Measurements from ENCODE around the gene ARHGAP18. TPM values are rescaled to one million over a fixed set of nuclear protein-coding genes. Genes with fewer than 3 reads are reported as not detected.

The ARHGAP18 gene
- total and polyA plus RNA-seq, 2 of the 13 experiments (the other 11 are each of a cell fraction or from before 2014, with no cell fraction given) = 58.2 to 115 TPM

DNA sequence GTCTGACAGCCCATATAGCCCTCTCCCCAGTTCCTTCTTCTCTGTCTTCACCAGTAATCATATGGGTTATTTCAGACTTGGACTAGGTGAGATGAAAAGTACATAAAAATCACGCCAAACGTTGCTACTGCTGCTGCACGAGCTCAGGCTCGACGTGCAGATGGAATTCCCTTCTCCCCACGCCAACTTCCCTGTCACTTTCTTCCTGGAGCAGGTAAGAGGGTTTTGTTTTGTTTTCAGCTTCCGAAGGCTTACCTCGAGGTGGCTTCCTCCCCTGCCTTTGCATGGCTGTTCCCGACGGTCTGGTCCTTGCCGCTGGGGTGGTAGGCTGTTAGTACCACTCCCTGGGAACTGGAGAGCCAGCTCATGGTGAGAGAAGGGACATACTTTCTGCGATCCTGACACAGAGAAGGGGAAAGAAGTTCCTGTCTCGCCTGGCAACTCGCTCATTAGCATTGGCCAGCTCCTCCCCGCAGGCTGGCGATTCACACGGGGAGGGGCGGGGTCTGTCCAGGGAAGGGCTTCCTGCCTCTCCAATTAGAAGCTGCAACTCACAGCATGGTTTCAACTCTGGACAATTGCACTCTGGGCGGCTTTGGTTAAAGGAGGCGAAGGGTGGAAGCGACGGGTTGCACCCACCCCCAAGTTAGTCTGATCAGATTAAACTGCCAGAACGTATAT lies at the start of gene ARHGAP18 (continued):
- TF ChIP-seq, protein P1, sequence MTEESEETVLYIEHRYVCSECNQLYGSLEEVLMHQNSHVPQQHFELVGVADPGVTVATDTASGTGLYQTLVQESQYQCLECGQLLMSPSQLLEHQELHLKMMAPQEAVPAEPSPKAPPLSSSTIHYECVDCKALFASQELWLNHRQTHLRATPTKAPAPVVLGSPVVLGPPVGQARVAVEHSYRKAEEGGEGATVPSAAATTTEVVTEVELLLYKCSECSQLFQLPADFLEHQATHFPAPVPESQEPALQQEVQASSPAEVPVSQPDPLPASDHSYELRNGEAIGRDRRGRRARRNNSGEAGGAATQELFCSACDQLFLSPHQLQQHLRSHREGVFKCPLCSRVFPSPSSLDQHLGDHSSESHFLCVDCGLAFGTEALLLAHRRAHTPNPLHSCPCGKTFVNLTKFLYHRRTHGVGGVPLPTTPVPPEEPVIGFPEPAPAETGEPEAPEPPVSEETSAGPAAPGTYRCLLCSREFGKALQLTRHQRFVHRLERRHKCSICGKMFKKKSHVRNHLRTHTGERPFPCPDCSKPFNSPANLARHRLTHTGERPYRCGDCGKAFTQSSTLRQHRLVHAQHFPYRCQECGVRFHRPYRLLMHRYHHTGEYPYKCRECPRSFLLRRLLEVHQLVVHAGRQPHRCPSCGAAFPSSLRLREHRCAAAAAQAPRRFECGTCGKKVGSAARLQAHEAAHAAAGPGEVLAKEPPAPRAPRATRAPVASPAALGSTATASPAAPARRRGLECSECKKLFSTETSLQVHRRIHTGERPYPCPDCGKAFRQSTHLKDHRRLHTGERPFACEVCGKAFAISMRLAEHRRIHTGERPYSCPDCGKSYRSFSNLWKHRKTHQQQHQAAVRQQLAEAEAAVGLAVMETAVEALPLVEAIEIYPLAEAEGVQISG (CRISPR knock-in tag; IDR thresholded peaks at IDR 0.05) = peak; percentile 85
- TF ChIP-seq ZFP41 (CRISPR knock-in tag; IDR thresholded peaks at IDR 0.05; ENCODE audit: borderline replicate concordance) (0 out of 2 replicates have a peak, but pooled peaks have one; percentile 33), RFX1 (IDR thresholded peaks at IDR 0.05) (0 out of 2 replicates have a peak, but pooled peaks have one; percentile 12), PRPF4 (IDR thresholded peaks at IDR 0.05; ENCODE audit: low read depth, low read length, poor library complexity, severe bottlenecking) (no peak), CCDC6 (CRISPR knock-in tag; IDR thresholded peaks at IDR 0.05) (peak; percentile 91; the same call in 1 of the 2 replicates), SRSF9 (IDR thresholded peaks at IDR 0.05; ENCODE audit: borderline replicate concordance, insufficient read depth, low read depth, low read length, poor library complexity, severe bottlenecking) (no peak), PCBP1 (IDR thresholded peaks at IDR 0.05; ENCODE audit: borderline replicate concordance, low read depth, low read length) (no peak), REL (CRISPR knock-in tag; conservative IDR thresholded peaks at IDR 0.05) (0 out of 2 replicates have a peak, but pooled peaks have one; percentile 62)
- TF ChIP-seq, protein P2, sequence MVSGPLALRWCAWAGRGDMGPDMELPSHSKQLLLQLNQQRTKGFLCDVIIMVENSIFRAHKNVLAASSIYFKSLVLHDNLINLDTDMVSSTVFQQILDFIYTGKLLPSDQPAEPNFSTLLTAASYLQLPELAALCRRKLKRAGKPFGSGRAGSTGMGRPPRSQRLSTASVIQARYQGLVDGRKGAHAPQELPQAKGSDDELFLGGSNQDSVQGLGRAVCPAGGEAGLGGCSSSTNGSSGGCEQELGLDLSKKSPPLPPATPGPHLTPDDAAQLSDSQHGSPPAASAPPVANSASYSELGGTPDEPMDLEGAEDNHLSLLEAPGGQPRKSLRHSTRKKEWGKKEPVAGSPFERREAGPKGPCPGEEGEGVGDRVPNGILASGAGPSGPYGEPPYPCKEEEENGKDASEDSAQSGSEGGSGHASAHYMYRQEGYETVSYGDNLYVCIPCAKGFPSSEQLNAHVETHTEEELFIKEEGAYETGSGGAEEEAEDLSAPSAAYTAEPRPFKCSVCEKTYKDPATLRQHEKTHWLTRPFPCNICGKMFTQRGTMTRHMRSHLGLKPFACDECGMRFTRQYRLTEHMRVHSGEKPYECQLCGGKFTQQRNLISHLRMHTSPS (CRISPR knock-in tag; IDR thresholded peaks at IDR 0.05; ENCODE audit: low read depth) = peak; percentile 15; the same call in 1 of the 2 replicates
- TF ChIP-seq, protein P3, sequence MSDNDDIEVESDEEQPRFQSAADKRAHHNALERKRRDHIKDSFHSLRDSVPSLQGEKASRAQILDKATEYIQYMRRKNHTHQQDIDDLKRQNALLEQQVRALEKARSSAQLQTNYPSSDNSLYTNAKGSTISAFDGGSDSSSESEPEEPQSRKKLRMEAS (IDR thresholded peaks at IDR 0.05) = peak; percentile 89
- TF ChIP-seq, protein P4, sequence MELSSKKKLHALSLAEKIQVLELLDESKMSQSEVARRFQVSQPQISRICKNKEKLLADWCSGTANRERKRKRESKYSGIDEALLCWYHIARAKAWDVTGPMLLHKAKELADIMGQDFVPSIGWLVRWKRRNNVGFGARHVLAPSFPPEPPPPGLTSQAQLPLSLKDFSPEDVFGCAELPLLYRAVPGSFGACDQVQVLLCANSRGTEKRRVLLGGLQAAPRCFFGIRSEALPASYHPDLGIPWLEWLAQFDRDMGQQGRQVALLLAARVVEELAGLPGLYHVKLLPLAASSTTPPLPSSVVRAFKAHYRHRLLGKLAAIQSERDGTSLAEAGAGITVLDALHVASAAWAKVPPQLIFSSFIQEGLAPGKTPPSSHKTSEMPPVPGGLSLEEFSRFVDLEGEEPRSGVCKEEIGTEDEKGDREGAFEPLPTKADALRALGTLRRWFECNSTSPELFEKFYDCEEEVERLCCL (CRISPR knock-in tag; IDR thresholded peaks at IDR 0.05; ENCODE audit: borderline replicate concordance) = peak; percentile 82; the same call in 1 of the 2 replicates
- TF ChIP-seq, protein P5, sequence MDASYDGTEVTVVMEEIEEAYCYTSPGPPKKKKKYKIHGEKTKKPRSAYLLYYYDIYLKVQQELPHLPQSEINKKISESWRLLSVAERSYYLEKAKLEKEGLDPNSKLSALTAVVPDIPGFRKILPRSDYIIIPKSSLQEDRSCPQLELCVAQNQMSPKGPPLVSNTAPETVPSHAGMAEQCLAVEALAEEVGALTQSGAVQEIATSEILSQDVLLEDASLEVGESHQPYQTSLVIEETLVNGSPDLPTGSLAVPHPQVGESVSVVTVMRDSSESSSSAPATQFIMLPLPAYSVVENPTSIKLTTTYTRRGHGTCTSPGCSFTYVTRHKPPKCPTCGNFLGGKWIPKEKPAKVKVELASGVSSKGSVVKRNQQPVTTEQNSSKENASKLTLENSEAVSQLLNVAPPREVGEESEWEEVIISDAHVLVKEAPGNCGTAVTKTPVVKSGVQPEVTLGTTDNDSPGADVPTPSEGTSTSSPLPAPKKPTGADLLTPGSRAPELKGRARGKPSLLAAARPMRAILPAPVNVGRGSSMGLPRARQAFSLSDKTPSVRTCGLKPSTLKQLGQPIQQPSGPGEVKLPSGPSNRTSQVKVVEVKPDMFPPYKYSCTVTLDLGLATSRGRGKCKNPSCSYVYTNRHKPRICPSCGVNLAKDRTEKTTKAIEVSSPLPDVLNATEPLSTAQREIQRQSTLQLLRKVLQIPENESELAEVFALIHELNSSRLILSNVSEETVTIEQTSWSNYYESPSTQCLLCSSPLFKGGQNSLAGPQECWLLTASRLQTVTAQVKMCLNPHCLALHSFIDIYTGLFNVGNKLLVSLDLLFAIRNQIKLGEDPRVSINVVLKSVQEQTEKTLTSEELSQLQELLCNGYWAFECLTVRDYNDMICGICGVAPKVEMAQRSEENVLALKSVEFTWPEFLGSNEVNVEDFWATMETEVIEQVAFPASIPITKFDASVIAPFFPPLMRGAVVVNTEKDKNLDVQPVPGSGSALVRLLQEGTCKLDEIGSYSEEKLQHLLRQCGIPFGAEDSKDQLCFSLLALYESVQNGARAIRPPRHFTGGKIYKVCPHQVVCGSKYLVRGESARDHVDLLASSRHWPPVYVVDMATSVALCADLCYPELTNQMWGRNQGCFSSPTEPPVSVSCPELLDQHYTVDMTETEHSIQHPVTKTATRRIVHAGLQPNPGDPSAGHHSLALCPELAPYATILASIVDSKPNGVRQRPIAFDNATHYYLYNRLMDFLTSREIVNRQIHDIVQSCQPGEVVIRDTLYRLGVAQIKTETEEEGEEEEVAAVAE (CRISPR knock-in tag; IDR thresholded peaks at IDR 0.05; ENCODE audit: borderline replicate concordance) = peak; percentile 30; the same call in 1 of the 2 replicates
- TF ChIP-seq, protein P6, sequence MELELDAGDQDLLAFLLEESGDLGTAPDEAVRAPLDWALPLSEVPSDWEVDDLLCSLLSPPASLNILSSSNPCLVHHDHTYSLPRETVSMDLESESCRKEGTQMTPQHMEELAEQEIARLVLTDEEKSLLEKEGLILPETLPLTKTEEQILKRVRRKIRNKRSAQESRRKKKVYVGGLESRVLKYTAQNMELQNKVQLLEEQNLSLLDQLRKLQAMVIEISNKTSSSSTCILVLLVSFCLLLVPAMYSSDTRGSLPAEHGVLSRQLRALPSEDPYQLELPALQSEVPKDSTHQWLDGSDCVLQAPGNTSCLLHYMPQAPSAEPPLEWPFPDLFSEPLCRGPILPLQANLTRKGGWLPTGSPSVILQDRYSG (CRISPR knock-in tag; IDR thresholded peaks at IDR 0.05) = no peak
